HG03442 (cell line): ENCODE data around the gene NUDT9.
A peak's percentile ranks its signal among the peaks of the same experiment; 100 is the strongest.
"Not testable (repeated sequence)": the region's sequence is repeated elsewhere in the genome, so short reads cannot be mapped to it uniquely, and the experiment has no call there.

ENCODE experiments used
- ATAC-seq: cut with Tn5 transposase; IDR thresholded peaks from one replicate; pipeline ENCODE4 v1.9.1; 2021; ENCODE audit warnings: mild to moderate bottlenecking, moderate library complexity; ENCODE audit not compliant: unreplicated experiment

The NUDT9 gene

GRCh38 chr4:87458913-87459312, 36.5 kb downstream of the NUDT9 start:
- ATAC-seq = no peak

DNA sequence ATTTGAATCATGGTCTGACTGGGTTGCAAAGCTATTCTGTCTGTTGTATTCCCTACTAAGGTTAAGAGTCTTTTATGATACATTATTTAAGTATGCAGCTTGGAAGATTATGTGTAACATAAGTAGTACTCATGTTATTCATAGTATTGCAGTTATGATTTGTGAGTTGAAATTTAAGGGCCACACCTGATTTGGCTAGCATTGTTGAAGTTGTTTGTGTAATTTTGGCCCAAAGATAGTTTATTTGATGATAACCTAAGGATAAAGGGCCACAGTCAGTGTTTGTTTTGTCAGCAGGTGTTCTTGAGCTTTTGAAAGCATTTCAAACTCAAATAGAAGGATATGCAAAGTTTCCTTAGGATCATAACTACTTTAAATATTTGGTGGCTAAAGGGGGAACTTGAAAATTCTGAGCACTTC, 38.9 kb downstream of the NUDT9 start:
- no peak for ATAC-seq

DNA sequence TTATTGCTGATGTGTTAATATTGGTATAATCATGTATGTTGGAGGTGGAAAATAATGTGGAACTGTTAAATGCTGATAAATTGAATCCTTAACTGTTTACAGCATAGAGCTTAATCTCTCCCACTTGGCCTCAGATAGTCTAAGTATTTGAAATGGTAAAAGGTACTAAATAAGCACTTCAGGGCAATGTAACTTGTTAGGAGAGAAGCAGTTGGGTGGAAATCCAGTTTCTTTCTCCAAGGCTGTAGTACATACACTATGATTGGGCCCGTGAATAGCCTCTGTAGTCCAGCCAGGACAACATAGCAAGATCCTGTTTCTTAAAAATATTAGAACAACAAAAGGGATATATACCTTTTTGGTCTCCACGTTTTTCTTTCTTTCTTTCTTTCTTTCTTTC, 39.7 kb downstream of the NUDT9 start:
- ATAC-seq = no peak

GRCh38 chr4:87465739-87466366, 43.5 kb downstream of the NUDT9 start:
- no peak for ATAC-seq

DNA sequence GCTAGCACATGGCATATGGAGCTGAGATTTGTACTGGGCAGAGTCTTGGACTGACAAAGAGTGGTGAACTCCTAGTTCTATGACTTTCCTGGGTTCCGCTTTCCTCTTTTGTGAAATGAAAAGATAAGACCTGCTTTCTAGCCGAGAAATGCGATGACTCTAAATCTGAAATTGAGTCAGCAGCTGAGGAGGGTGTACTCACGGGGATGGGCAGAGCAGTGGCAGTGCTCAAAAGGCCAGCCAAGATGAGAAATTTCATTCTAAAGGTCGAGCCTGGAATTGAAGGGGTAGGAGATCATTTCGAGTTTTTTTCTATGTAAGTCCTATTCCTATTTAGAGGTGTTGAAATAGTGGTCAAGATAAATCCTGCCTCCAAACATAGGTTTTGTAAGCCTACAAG, 47.0 kb downstream of the NUDT9 start:
- peak; percentile 61 for ATAC-seq

GRCh38 chr4:87476934-87477333, 54.6 kb downstream of the NUDT9 start:
- ATAC-seq = no peak

DNA sequence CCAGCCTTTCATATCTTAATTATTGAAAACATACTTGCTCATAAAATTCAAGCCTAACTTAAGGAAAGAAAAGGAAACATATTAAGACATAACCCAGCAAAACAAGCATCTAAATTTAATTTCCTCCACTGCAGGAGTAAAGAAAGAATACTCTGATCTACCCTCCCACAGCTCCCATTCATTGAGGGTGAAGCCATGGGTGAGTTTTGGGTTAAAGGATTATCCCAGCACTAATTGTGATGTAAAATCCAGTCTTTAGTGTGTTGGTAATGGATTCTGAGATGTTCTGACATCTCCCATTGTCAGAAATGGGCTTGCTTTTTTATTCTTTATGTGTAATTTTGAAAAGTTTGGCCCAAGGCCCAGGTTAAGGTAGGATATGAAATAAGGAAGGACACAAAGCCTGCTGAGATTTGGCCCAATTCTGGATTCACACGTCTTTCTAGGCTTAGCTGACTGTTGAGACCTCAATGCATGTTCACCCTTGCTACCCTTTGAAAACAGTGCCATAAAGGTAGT, 56.4 kb downstream of the NUDT9 start:
- ATAC-seq = no peak

DNA sequence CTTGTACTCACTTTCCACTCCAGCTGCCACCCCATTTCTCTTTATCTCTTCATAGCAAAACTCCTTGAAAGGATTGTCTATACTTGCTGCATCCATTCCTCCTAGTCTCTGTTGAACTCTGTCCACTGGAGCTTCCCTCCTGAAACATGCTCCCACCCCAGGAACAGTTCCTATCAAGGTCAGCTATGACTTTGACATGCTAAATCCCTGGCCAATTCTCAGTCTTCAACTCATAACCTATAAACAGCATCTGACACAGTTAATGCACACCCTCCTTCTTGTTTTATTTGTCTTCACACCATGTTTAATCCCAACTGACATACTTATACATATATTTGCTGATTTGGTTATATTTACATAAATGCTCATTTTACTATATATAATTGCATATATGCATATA, 59.0 kb downstream of the NUDT9 start:
- ATAC-seq = no peak

GRCh38 chr4:87483247-87483646, 60.9 kb downstream of the NUDT9 start:
- not testable (repeated sequence) for ATAC-seq

- not testable (repeated sequence) for ATAC-seq
These were observed 66.3 kb downstream of the NUDT9 start for GRCh38 chr4:87488666-87489065.

GRCh38 chr4:87489678-87490077, 67.3 kb downstream of the NUDT9 start:
- no peak for ATAC-seq

- no peak for ATAC-seq
These were observed 68.4 kb downstream of the NUDT9 start for GRCh38 chr4:87490664-87491369.

DNA sequence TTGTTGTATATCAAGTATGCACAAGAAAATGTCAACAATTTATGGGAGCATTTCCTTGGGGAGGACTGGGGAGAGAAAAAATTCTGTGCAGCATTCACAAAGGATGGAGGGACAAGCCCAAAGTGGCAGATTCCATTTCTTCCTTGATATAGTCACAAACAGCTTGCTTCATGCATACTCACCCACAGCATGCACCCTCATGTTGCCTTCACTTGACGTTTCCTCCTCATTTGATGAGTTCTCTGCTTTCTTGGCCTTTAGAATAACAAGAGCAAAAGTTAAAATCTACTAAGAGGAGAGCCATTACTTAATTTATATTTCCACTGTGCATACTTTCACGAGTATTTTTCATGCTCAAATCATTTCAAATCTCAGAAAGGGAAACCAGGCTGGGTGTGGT, 69.1 kb downstream of the NUDT9 start:
- no peak for ATAC-seq

GRCh38 chr4:87491851-87492250, 69.5 kb downstream of the NUDT9 start:
- ATAC-seq = not testable (repeated sequence)

DNA sequence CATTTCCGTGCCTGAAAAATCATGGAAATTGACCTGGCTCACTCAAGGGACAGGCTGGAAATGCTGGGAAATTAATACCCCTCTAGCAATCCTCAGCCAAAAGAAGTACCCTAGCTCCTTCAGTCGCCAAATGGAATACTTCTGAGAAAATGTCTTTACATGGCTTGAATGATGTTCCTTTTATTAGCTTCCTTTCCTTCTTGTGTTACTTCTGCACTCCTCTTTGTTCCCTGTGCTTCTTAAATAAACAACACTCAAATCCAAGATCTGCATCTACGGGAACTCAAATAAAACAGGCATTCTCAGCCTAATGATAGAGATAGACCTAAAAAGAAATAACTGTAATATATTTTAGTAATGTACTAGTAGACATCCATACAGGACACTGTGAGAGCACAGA, 70.7 kb downstream of the NUDT9 start:
- ATAC-seq = no peak

GRCh38 chr4:87497159-87497558, 74.8 kb downstream of the NUDT9 start:
- ATAC-seq = no peak

DNA sequence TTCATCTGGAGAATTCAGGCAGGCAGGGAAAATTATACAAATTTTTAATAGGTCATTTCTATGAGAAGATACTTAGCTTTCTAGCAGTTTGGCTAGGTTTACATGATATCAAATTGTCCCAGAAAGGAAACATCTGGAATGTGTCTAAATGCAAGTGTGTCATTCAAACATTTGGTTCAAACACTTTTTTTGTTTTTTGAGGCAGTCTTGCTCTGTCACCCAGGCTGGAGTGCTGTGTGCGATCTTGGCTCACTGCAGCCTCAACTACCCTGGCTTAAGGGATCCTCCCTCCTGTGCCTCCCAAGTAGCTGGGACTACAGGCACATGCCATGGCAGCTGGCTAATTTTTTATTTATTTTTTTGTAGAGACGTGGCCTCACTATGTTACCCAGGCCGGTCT, 75.2 kb downstream of the NUDT9 start:
- ATAC-seq = no peak

DNA sequence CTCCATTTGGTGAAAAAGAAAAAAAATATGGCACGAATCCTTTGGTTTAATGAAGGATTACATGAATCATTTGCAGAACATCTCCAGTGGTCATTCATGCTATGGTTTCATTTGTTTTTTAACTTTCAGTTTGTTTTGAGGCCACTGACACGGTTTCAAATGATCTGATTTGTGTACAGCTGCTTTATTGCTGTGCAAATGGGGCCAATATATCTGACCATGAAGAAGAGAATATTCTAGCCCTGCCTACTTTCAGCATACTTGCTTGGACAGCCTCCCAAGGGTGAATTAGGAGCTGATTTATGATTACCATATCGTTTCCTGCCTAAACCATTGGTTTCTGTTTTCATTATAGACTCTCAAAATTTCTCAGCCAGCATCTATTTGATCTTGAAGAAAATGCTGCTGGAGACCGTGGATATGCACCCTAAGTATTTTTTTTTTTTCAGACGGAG, 76.1 kb downstream of the NUDT9 start:
- peak; percentile 42 for ATAC-seq

DNA sequence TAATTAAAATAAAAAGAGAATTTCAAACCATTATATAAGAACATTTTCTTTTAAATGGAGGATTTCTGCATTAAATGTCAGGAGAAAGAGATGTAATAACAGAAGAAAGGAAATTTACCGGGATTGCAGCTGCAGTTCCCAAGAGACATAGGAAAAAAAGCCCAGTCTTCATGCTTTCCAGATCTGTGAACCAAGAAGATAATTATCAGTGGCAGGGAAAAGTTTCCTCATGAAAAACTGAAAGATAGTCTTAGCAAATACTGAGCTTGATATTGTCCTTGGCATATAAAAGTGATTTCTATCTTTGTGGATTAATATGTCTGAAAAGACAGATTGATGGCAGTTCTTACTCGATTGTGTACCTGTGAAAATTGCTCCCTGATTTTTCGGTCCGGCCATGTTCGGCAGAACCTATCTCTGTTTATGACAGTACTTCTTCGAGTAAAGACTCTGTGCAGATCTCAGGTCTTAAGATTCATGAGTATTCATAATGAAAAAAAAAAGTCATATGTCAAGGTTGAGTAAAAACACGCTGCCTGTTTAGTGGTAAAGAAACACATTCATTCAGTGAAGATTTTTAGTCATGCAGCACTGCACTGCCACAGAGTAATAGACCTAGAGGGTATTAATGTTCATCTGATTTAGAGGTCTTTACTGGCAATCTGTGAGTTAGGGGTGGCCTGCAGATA, 77.2 kb downstream of the NUDT9 start:
- ATAC-seq = peak; percentile 90

DNA sequence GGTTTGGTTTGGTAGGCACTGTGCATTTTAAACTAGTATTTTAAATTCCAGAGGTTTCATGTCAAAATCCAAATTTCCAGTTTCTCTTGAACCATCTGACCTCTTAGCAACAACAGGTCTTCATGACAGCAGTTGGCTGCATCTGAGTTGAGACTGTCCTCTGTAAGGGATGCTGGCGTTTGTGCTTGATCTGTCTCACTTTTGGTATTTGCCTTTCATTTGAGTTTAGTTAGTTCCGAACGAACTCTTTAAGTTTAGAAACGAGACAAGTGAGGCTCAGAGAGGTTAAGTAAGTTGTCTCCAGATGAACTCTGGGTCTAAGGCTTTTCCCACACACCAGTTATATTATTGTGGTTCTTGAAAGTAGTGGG, 77.7 kb downstream of the NUDT9 start:
- ATAC-seq = peak; percentile 46

DNA sequence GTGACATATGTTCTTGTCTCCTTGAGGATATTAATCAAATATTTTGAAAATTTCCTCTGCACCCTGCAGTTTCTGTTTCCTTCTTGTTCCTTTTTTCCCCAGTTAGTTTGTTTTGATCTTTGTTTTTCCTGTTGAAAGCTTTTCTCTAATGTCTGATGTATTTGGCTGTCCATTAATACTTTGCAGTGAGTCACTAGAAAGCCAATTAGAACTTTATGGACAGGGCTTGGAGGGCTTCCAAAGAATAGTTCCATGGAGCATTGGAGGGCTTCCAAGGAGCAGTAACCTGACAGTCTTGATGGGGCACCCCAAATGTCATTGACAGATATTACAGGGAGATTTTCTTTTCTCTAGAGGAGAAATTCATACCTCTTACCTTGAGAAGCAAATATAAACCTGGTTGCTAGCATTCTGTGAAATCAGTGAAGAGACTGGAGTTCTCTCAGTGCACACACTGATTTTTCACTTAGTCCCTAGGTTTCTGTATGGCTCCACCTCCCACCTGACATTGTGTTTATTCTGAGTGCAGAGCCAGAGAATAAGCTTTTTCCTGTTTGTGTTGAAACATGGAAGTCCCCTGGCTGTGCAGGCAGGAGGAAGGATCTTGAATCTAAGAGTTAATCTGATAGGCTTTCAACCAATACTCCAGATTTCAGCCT, 80.3 kb downstream of the NUDT9 start:
- ATAC-seq = no peak
